ENCODE results near the gene GDPD3.

GDPD3 gene

DNA sequence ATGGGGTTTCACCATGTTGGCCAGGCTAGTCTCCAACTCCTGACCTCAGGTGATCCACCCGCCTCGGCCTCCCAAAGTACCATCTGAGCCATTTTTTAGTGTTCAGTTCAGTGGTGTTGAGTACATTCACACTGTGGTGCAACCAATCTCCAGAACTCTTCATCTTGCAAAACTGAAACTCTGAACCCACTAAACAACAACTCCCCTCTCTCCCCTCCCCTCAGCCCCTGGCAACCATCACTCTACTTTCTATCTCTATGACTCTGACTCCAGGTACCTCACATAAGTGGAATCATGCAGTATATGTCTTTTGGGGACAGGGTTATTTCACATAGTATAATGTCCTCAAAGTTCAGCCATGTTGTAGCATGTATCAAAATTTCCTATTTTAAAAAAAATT is 28.4 kb upstream of the GDPD3 start:
- no peak for TF ChIP-seq CTCF (IDR thresholded peaks at IDR 0.05; ENCODE audit: insufficient read depth, low read length, missing control alignments)
- ChIA-PET POLR2A (no interaction called here), CTCF (no interaction called here)
- no peak for DNase-seq (ENCODE audit: low read depth, low spot score)
- H3K4me3 ChIP-seq (ENCODE audit: low read depth, low read length) = no peak overlapping the region

- no peak for DNase-seq (ENCODE audit: low read depth, low spot score)
- ChIA-PET CTCF (interaction anchor here (1.3 to 1.4 kb wide), 2 partner anchors 8 to 28 kb away, joined by 3 to 4 read pairs; no protein-coding TSS in a partner anchor), POLR2A (no interaction called here)
- H3K4me3 ChIP-seq (ENCODE audit: low read depth, low read length) = no peak overlapping the region
- TF ChIP-seq CTCF (IDR thresholded peaks at IDR 0.05; ENCODE audit: insufficient read depth, low read length, missing control alignments) = no peak
These were observed 26.5 kb upstream of the GDPD3 start for GRCh38 chr16:30139583-30140481.

- DNase-seq (ENCODE audit: low read depth, low spot score) = no peak
- H3K4me3 ChIP-seq (ENCODE audit: low read depth, low read length) = no peak overlapping the region
- ChIA-PET POLR2A (no interaction called here), CTCF (interaction anchor here (0.9 kb wide), 1 partner anchor 271 kb away, joined by 3 read pairs; no protein-coding TSS in a partner anchor)
- no peak for TF ChIP-seq CTCF (IDR thresholded peaks at IDR 0.05; ENCODE audit: insufficient read depth, low read length, missing control alignments)
These were observed 24.6 kb upstream of the GDPD3 start for GRCh38 chr16:30137897-30138296.

DNA sequence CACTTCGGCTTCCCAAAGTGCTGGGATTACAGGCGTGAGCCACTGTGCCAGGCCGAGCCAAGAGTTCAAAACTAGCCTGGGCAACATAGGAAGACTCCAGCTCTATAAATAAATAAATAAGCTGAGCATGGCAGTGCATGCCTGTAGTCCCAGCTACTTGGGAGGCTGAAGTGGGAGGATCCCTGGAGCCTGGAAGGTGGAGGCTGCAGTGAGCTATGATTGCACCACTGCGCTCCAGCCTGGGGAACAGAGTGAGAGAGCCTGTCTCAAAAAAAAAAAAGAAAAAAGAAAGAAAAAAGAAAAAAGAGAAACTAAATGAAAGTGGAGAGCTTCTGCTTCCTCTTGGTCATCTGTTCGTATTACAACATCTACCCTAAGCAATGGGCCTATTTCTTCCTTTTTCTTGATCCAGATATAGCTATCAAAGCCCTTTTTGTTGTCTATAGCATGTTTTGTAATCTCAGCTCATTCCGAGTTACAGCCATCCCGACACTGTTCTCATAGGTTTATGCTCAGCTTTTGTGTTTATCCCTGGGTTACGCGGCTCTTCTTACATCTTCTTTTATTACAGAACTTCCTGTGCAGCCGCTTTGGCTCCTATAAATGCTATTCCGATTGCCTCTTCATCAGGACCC is 23.8 kb upstream of the GDPD3 start:
- CTCF ChIA-PET = interaction anchor here (0.9 to 1.1 kb wide), 4 partner anchors 9 to 272 kb away, joined by 3 to 4 read pairs (median 4); no protein-coding TSS in a partner anchor
- no peak for DNase-seq (ENCODE audit: low read depth, low spot score)
- no peak for TF ChIP-seq CTCF (IDR thresholded peaks at IDR 0.05; ENCODE audit: insufficient read depth, low read length, missing control alignments)
- no peak overlapping the region for H3K4me3 ChIP-seq (ENCODE audit: low read depth, low read length)
- POLR2A ChIA-PET = interaction anchor here (0.7 kb wide), 1 partner anchor 31 kb away, joined by 3 read pairs; no protein-coding TSS in a partner anchor

DNA sequence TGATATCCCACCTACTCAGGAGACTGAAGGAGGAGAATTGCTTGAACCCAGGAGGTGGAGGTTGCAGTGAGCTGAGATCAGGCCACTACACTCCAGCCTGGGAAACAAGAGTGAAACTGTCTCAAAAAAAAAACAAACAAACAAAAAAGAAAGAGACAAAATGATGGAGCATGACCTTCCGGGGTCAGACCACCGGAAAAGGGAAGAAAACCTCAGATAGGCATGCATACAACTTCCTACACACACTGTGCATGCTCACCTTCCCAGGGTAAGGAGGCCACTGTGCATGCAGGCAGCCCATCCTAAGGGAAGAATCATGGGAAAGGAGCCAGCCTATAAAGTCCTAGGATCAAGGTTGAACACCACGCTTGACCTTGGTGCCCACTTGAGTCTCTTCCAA is 19.3 kb upstream of the GDPD3 start:
- POLR2A ChIA-PET = no interaction called here
- no peak overlapping the region for H3K4me3 ChIP-seq (ENCODE audit: low read depth, low read length)
- no peak for DNase-seq (ENCODE audit: low read depth, low spot score)
- CTCF ChIA-PET = no interaction called here
- no peak for TF ChIP-seq CTCF (IDR thresholded peaks at IDR 0.05; ENCODE audit: insufficient read depth, low read length, missing control alignments)

DNA sequence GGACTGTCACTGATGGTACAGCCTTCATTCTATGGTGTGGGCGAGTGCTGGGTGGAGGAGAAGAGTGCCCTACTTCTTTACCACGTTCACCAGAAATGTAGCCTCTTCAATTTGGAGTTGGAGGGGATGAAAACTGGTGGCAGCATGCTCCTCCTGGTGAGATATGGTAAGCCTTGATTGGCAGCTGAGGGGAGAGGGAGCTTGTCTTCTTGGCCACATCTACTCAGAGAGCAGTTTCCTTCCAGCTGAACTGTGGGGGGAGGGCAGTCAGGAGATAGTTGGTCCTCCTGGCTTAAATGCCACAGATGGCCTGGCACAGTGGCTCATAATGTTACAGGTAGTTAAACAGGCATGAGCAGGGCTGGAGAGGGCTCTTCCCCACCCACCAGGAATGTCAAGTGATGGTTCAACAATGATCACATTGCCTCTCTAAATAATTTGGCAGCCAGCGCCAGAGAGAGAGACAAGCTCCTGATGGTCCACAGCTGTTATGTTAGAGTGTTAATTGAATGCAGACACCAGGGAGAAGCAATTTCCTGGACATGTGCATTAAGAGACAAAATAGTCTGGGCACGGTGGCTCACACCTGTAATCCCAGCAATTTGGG is 18.6 kb upstream of the GDPD3 start:
- TF ChIP-seq CTCF (IDR thresholded peaks at IDR 0.05; ENCODE audit: insufficient read depth, low read length, missing control alignments) = no peak

More for the DNA sequence above, 18.6 kb upstream of the GDPD3 start:
- POLR2A ChIA-PET = no interaction called here
- no peak for DNase-seq (ENCODE audit: low read depth, low spot score)
- no peak overlapping the region for H3K4me3 ChIP-seq (ENCODE audit: low read depth, low read length)
- CTCF ChIA-PET = no interaction called here

Measured in AG04449 (cell line).